SK-N-SH treated with all-trans-retinoic acid at 6 μM for 48 hours (cell line): ENCODE data around the gene MTMR3.

Experiments
- ATAC-seq: fragments of 200-7000 bp; cut with Tn5 transposase; 3 replicates; pipeline ENCODE4 v1.9.1; 2020; ENCODE audit warnings: mild to moderate bottlenecking, moderate library complexity
- ARNTL ChIP-seq: fragments of 450-650 bp; formaldehyde crosslinking; IDR thresholded peaks from 2 replicates; pipeline ENCODE4 v1.5.0; 2020; ENCODE audit warnings: low read depth, mild to moderate bottlenecking, moderate library complexity, borderline replicate concordance
- BACH2 ChIP-seq: fragments of 250-450 bp; sonication (Bioruptor Pico); IDR thresholded peaks from 2 replicates; pipeline ENCODE4 v1.9.0; 2021; ENCODE audit warnings: mild to moderate bottlenecking, borderline replicate concordance
- CREB5 ChIP-seq: fragments of 250-450 bp; sonication (Bioruptor Pico); IDR thresholded peaks from 2 replicates; pipeline ENCODE4 v1.5.1; 2020; ENCODE audit warnings: low read depth, mild to moderate bottlenecking, moderate library complexity
- CSDC2 ChIP-seq: fragments of 250-450 bp; sonication (Bioruptor Pico); IDR thresholded peaks from 2 replicates; pipeline ENCODE4 v1.5.0; 2020; ENCODE audit warnings: mild to moderate bottlenecking, moderate library complexity
- CSRNP3 ChIP-seq: fragments of 250-450 bp; sonication (Bioruptor Pico); IDR thresholded peaks from 2 replicates; pipeline ENCODE4 v1.5.1; 2021; ENCODE audit warnings: mild to moderate bottlenecking, moderate library complexity
- ESRRG ChIP-seq: fragments of 250-450 bp; sonication (Bioruptor Pico); IDR thresholded peaks from 2 replicates; pipeline ENCODE4 v1.6.1; 2021; ENCODE audit warnings: mild to moderate bottlenecking
- GLIS3 ChIP-seq: fragments of 250-450 bp; sonication (Bioruptor Pico); IDR thresholded peaks from 2 replicates; pipeline ENCODE4 v1.5.0; 2020; ENCODE audit warnings: mild to moderate bottlenecking, moderate library complexity
- ISL1 ChIP-seq: fragments of 250-450 bp; sonication (Bioruptor Pico); IDR thresholded peaks from 2 replicates; pipeline ENCODE4 v2.1.2; 2022; ENCODE audit warnings: mild to moderate bottlenecking, moderate library complexity
- OSR1 ChIP-seq: fragments of 250-450 bp; sonication (Bioruptor Pico); IDR thresholded peaks from 2 replicates; pipeline ENCODE4 v1.8.0; 2022; ENCODE audit warnings: moderate library complexity, mild to moderate bottlenecking, inconsistent platforms
- PATZ1 ChIP-seq: fragments of 250-450 bp; sonication (Bioruptor Pico); IDR thresholded peaks from 2 replicates; pipeline ENCODE4 v1.8.0; 2020; ENCODE audit warnings: mild to moderate bottlenecking, moderate library complexity, borderline replicate concordance
- POU6F1 ChIP-seq: fragments of 250-450 bp; sonication (Bioruptor Pico); IDR thresholded peaks from 2 replicates; pipeline ENCODE4 v1.8.0; 2021; ENCODE audit warnings: low read depth, mild to moderate bottlenecking, moderate library complexity, borderline replicate concordance
- RARB ChIP-seq: fragments of 250-450 bp; sonication (Bioruptor Pico); IDR thresholded peaks from 2 replicates; pipeline ENCODE4 v1.8.0; 2021; ENCODE audit warnings: mild to moderate bottlenecking, moderate library complexity
- SNAI2 ChIP-seq: fragments of 250-450 bp; sonication (Bioruptor Pico); IDR thresholded peaks from 2 replicates; pipeline ENCODE4 v1.5.0; 2020; ENCODE audit warnings: mild to moderate bottlenecking, moderate library complexity
- TCF4 ChIP-seq: fragments of 250-450 bp; sonication (Bioruptor Pico); IDR thresholded peaks from 2 replicates; pipeline ENCODE4 v1.8.0; 2021; ENCODE audit warnings: mild to moderate bottlenecking, moderate library complexity, borderline replicate concordance
- TOX ChIP-seq: fragments of 250-450 bp; sonication (Bioruptor Pico); IDR thresholded peaks from 2 replicates; pipeline ENCODE4 v1.8.0; 2021; ENCODE audit warnings: mild to moderate bottlenecking, moderate library complexity, borderline replicate concordance
- TSHZ2 ChIP-seq: fragments of 250-450 bp; sonication (Bioruptor Pico); IDR thresholded peaks from 2 replicates; pipeline ENCODE4 v1.5.0; 2020; ENCODE audit warnings: mild to moderate bottlenecking, moderate library complexity
- ZC3H10 ChIP-seq: fragments of 250-450 bp; sonication (Bioruptor Pico); IDR thresholded peaks from 2 replicates; pipeline ENCODE4 v1.5.1; 2021; ENCODE audit warnings: mild to moderate bottlenecking, moderate library complexity
- ZFP30 ChIP-seq: fragments of 450-650 bp; formaldehyde crosslinking; IDR thresholded peaks from 2 replicates; pipeline ENCODE4 v1.5.0; 2022; ENCODE audit warnings: mild to moderate bottlenecking, moderate library complexity
- ZNF565 ChIP-seq: fragments of 450-650 bp; formaldehyde crosslinking; conservative IDR thresholded peaks from 2 replicates; pipeline ENCODE4 v1.5.0; 2020; ENCODE audit warnings: low read depth, mild to moderate bottlenecking, moderate library complexity
- ZNF70 ChIP-seq: fragments of 450-650 bp; formaldehyde crosslinking; IDR thresholded peaks from 2 replicates; pipeline ENCODE4 v1.5.0; 2020; ENCODE audit warnings: mild to moderate bottlenecking, moderate library complexity
- ZNF8 ChIP-seq: fragments of 450-650 bp; formaldehyde crosslinking; IDR thresholded peaks from 2 replicates; pipeline ENCODE4 v1.5.0; 2020; ENCODE audit warnings: mild to moderate bottlenecking, moderate library complexity

Gene MTMR3

GRCh38 chr22:30005213-30005857 is 122.4 kb downstream of the MTMR3 start:
- peak; percentile 79 for ATAC-seq
- TF ChIP-seq OSR1: no peak
- no peak for TF ChIP-seq ZFP30 (CRISPR knock-in tag)
- TF ChIP-seq CSDC2 (CRISPR knock-in tag): no peak
- no peak for TF ChIP-seq TSHZ2 (CRISPR knock-in tag)
- no peak for TF ChIP-seq PATZ1 (CRISPR knock-in tag)
- TF ChIP-seq ARNTL (CRISPR knock-in tag): no peak
- no peak for TF ChIP-seq ESRRG
- TF ChIP-seq, all 23 proteins: peak for 0

GRCh38 chr22:30007361-30007760 is 124.4 kb downstream of the MTMR3 start:
- ATAC-seq: no peak
- TF ChIP-seq CSRNP3 (CRISPR knock-in tag): no peak
- no peak for TF ChIP-seq TSHZ2 (CRISPR knock-in tag)
- no peak for TF ChIP-seq OSR1
- no peak for TF ChIP-seq ZC3H10 (CRISPR knock-in tag)
- no peak for TF ChIP-seq TOX
- TF ChIP-seq RARB (CRISPR knock-in tag): no peak
- no peak for TF ChIP-seq BACH2
- TF ChIP-seq ZNF565 (CRISPR knock-in tag): no peak
- no peak for TF ChIP-seq TCF4 (CRISPR knock-in tag)
- TF ChIP-seq ZNF8 (CRISPR knock-in tag): no peak
- TF ChIP-seq CSDC2 (CRISPR knock-in tag): no peak
- TF ChIP-seq ZNF70: no peak
- TF ChIP-seq SNAI2 (CRISPR knock-in tag): no peak
- TF ChIP-seq ESRRG: no peak
- no peak for TF ChIP-seq POU6F1 (CRISPR knock-in tag)
- no peak for TF ChIP-seq GLIS3

- TF ChIP-seq TOX: no peak
- no peak for TF ChIP-seq ZNF8 (CRISPR knock-in tag)
- no peak for TF ChIP-seq ISL1
- no peak for TF ChIP-seq ZFP30 (CRISPR knock-in tag)
- no peak for TF ChIP-seq ZNF70
- no peak for TF ChIP-seq TCF4 (CRISPR knock-in tag)
- no peak for TF ChIP-seq TSHZ2 (CRISPR knock-in tag)
- TF ChIP-seq RARB (CRISPR knock-in tag): no peak
- no peak for TF ChIP-seq BACH2
- no peak for TF ChIP-seq SNAI2 (CRISPR knock-in tag)
- TF ChIP-seq CREB5: no peak
- TF ChIP-seq, all 23 proteins: peak for 0
- no peak for ATAC-seq
Measured at GRCh38 chr22:30008401-30008800, 125.4 kb downstream of the MTMR3 start.
